OCI-LY1 (cell line): ENCODE measurements around the gene KCNIP4.

ENCODE experiments used
- H2AFZ ChIP-seq: fragments of 200-600 bp; sonication (generic), shearing (Covaris generic); 2 replicates; pipeline ENCODE4 v1.6.0; 2014; ENCODE audit warnings: antibody characterized with exemption, mild to moderate bottlenecking, low read length
- H3F3A ChIP-seq: fragments of 200-600 bp; sonication (generic), shearing (Covaris generic); 2 replicates; pipeline ENCODE4 v1.6.0; 2014; ENCODE audit warnings: mild to moderate bottlenecking, antibody characterized with exemption, low read length, moderate library complexity; ENCODE audit not compliant: insufficient read depth
- H3K27ac ChIP-seq: fragments of 200-600 bp; sonication (generic); 2 replicates; pipeline ENCODE4 v1.5.1; 2014; ENCODE audit warnings: low read length, mixed run types, mild to moderate bottlenecking, low read depth; ENCODE audit not compliant: poor library complexity, severe bottlenecking
- H3K27me3 ChIP-seq: fragments of 200-600 bp; sonication (generic); 2 replicates; pipeline ENCODE4 v1.6.0; 2014; ENCODE audit warnings: antibody characterized with exemption, mild to moderate bottlenecking, low read length, moderate library complexity; ENCODE audit not compliant: insufficient read depth
- H3K36me3 ChIP-seq: fragments of 200-600 bp; sonication (generic); 2 replicates; pipeline ENCODE4 v1.6.1; 2014; ENCODE audit warnings: mild to moderate bottlenecking, antibody characterized with exemption, low read length, moderate library complexity, mixed read lengths; ENCODE audit not compliant: insufficient read depth
- H3K4me1 ChIP-seq: fragments of 200-600 bp; sonication (generic); 2 replicates; pipeline ENCODE4 v1.5.1; 2014; ENCODE audit warnings: mild to moderate bottlenecking, low read length, moderate library complexity; ENCODE audit not compliant: insufficient read depth, severe bottlenecking
- H3K4me2 ChIP-seq: fragments of 200-600 bp; sonication (generic), shearing (Covaris generic); 2 replicates; pipeline ENCODE4 v1.6.1; 2014; ENCODE audit warnings: low read length
- H3K4me3 ChIP-seq: fragments of 200-600 bp; sonication (generic); 2 replicates; pipeline ENCODE4 v1.5.1; 2014; ENCODE audit warnings: low read length, low read depth, mild to moderate bottlenecking, mixed read lengths; ENCODE audit not compliant: poor library complexity, severe bottlenecking
- H3K79me2 ChIP-seq: fragments of 200-600 bp; shearing (Covaris generic); 2 replicates; pipeline ENCODE4 v1.6.1; 2016; ENCODE audit warnings: mixed run types, low read length, mixed read lengths; ENCODE audit not compliant: insufficient read depth
- H3K9ac ChIP-seq: fragments of 200-600 bp; sonication (generic), shearing (Covaris generic); 2 replicates; pipeline ENCODE4 v1.6.1; 2014; ENCODE audit warnings: mild to moderate bottlenecking, low read length, mixed read lengths
- H3K9me2 ChIP-seq: fragments of 200-600 bp; sonication (generic), shearing (Covaris generic); 2 replicates; pipeline ENCODE4 v1.6.1; 2014; ENCODE audit warnings: low read depth, mild to moderate bottlenecking, low read length, mixed read lengths
- H3K9me3 ChIP-seq: fragments of 200-600 bp; shearing (Covaris generic); 2 replicates; pipeline ENCODE4 v1.6.1; 2014; ENCODE audit warnings: low read length, mixed read lengths
- H4K20me1 ChIP-seq: fragments of 200-600 bp; sonication (generic), shearing (Covaris generic); 2 replicates; pipeline ENCODE4 v1.6.0; 2016; ENCODE audit warnings: mild to moderate bottlenecking, low read length; ENCODE audit not compliant: insufficient read depth
- EZH2 ChIP-seq: fragments of 200-600 bp; sonication (generic), shearing (Covaris generic); IDR thresholded peaks from 2 replicates; pipeline ENCODE4 v1.8.0; 2017; ENCODE audit warnings: borderline replicate concordance, mixed run types, mild to moderate bottlenecking, antibody characterized with exemption, low read length, moderate library complexity, mixed read lengths
- TF ChIP-seq, protein P1 (sequence below): fragments of 200-600 bp; sonication (generic), shearing (Covaris generic); IDR thresholded peaks from 2 replicates; pipeline ENCODE4 v1.5.1; 2017; ENCODE audit warnings: mild to moderate bottlenecking, antibody characterized with exemption, low read length, moderate library complexity, mixed read lengths

KCNIP4 gene

DNA sequence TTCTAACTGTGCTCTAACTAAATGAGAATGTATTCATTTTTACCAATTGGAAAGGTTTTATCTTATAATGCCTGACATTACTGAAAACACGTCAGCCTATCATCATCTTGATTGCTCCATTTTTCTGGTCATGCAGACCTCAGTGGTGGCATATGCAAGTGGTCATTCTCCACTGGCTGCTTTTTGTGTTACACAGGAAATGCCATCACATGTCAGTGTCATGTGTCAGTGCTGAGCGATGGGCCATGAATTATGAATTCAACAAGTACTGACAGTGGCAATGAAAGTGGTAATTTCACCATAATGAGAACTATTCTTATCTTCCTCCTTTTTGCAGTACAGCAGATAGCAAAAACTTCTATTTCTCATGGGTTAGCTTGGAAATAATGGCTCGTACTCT lies 1057.8 kb downstream of the KCNIP4 start:
- Histone ChIP-seq H3K4me3 (no peak overlapping the region), H3F3A (no peaks in the 10 kb centered on the region), H3K9me2 (no peaks in the 10 kb centered on the region), H3K27me3 (no peaks in the 10 kb centered on the region), H3K4me2 (no peak overlapping the region), H3K4me1 (no peaks in the 10 kb centered on the region), H3K27ac (no peak overlapping the region), H3K9me3 (no peaks in the 10 kb centered on the region), H4K20me1 (no peaks in the 10 kb centered on the region), H3K9ac (no peak overlapping the region), H3K79me2 (no peaks in the 10 kb centered on the region), H3K36me3 (no peaks in the 10 kb centered on the region), H2AFZ (no peak overlapping the region)
- TF ChIP-seq, protein P1, sequence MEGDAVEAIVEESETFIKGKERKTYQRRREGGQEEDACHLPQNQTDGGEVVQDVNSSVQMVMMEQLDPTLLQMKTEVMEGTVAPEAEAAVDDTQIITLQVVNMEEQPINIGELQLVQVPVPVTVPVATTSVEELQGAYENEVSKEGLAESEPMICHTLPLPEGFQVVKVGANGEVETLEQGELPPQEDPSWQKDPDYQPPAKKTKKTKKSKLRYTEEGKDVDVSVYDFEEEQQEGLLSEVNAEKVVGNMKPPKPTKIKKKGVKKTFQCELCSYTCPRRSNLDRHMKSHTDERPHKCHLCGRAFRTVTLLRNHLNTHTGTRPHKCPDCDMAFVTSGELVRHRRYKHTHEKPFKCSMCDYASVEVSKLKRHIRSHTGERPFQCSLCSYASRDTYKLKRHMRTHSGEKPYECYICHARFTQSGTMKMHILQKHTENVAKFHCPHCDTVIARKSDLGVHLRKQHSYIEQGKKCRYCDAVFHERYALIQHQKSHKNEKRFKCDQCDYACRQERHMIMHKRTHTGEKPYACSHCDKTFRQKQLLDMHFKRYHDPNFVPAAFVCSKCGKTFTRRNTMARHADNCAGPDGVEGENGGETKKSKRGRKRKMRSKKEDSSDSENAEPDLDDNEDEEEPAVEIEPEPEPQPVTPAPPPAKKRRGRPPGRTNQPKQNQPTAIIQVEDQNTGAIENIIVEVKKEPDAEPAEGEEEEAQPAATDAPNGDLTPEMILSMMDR = no peak
- TF ChIP-seq EZH2 = no peak

DNA sequence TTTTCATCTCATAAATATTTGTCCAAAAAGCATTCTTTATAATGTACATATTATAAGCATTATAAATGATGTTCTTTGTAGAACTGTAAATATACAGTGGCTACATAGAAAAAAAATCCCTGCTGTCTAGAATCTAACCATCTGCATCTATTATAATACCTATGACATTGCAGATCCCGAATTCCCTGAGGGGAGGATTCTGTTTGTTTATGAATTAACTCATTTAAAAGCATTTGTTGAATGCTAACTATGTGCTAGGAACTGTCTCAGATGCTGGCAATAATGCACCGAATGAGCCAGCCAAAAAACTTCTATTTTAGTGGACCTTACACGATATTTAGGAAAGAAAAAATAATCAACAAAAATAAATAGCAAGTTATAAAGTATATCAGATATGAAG lies 1058.7 kb downstream of the KCNIP4 start:
- no peaks in the 10 kb centered on the region for H3K36me3 ChIP-seq
- H2AFZ ChIP-seq = no peak overlapping the region
- H4K20me1 ChIP-seq = no peaks in the 10 kb centered on the region
- H3K27me3 ChIP-seq = no peaks in the 10 kb centered on the region
- H3K27ac ChIP-seq = no peak overlapping the region
- no peaks in the 10 kb centered on the region for H3K79me2 ChIP-seq
- no peaks in the 10 kb centered on the region for H3F3A ChIP-seq
- TF ChIP-seq EZH2 = no peak
- TF ChIP-seq, protein P1 = no peak
- no peaks in the 10 kb centered on the region for H3K9me2 ChIP-seq
- H3K4me1 ChIP-seq = no peaks in the 10 kb centered on the region
- no peak overlapping the region for H3K4me2 ChIP-seq
- no peaks in the 10 kb centered on the region for H3K9me3 ChIP-seq
- no peak overlapping the region for H3K4me3 ChIP-seq
- H3K9ac ChIP-seq = no peak overlapping the region

DNA sequence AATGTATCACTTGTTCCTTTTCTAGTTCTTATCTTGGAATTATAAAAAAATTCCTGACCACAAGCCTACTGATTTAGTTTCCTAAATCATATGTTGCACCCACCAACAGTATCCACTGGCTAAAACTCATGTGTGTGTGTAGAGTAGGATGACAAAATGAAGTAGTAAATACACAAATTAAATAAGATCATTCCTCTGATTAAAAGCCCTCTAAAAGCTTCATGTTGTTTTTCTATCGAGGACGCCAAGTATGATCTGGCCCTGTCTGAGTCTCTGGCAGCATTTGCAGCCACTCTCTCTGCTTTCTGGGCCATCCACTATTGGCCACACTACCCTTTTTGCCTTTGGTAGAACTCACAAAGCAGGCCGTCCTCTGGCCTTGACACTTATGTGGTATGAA lies 1064.9 kb downstream of the KCNIP4 start:
- TF ChIP-seq EZH2 = no peak
- TF ChIP-seq, protein P1 = no peak
- H3K4me2 ChIP-seq = no peak overlapping the region
- H2AFZ ChIP-seq = no peak overlapping the region
- no peaks in the 10 kb centered on the region for H3K4me1 ChIP-seq
- H3K9me2 ChIP-seq = no peaks in the 10 kb centered on the region
- H3F3A ChIP-seq = no peaks in the 10 kb centered on the region
- no peaks in the 10 kb centered on the region for H3K79me2 ChIP-seq
- H3K9me3 ChIP-seq = no peaks in the 10 kb centered on the region
- H3K27ac ChIP-seq = no peak overlapping the region
- H4K20me1 ChIP-seq = no peaks in the 10 kb centered on the region
- H3K36me3 ChIP-seq = no peaks in the 10 kb centered on the region
- no peaks in the 10 kb centered on the region for H3K27me3 ChIP-seq
- no peak overlapping the region for H3K9ac ChIP-seq
- H3K4me3 ChIP-seq = no peak overlapping the region
